Calu3 (cell line): ENCODE results near the gene SYT17. TPM values are rescaled to one million over a fixed set of nuclear protein-coding genes. Genes with fewer than 3 reads are reported as not detected.

Experiments
- BruUV-seq: library from RNA; stranded (reverse); fragments of 400-500 nt; replicated peaks from 2 replicates; lab custom pipeline; 2021; lab: Mats Ljungman, UMichigan
- CTCF ChIA-PET: fragments of 300-600 bp; sonication (Branson Sonifier 250); formaldehyde crosslinking; loops from one replicate; lab custom pipeline; 2022; ENCODE audit warnings: antibody characterized with exemption; lab: Charles Lee
- DNase-seq: peaks from one replicate; pipeline ENCODE4 v3.0.0; 2022
- H3K27ac Mint-ChIP-seq: one replicate; pipeline ENCODE4 v1.8.0; 2022; ENCODE audit warnings: mixed read lengths; ENCODE audit not compliant: unreplicated experiment
- H3K27me3 Mint-ChIP-seq: one replicate; pipeline ENCODE4 v1.8.0; 2022; ENCODE audit warnings: mixed read lengths; ENCODE audit not compliant: unreplicated experiment
- H3K36me3 Mint-ChIP-seq: one replicate; pipeline ENCODE4 v1.8.0; 2022; ENCODE audit warnings: mild to moderate bottlenecking, moderate library complexity, mixed read lengths; ENCODE audit not compliant: insufficient read depth, unreplicated experiment
- H3K4me1 Mint-ChIP-seq: one replicate; pipeline ENCODE4 v1.8.0; 2022; ENCODE audit warnings: mild to moderate bottlenecking, low read depth, mixed read lengths; ENCODE audit not compliant: unreplicated experiment
- H3K4me3 Mint-ChIP-seq: one replicate; pipeline ENCODE4 v1.8.0; 2022; ENCODE audit warnings: mild to moderate bottlenecking, low read depth, moderate library complexity, mixed read lengths; ENCODE audit not compliant: unreplicated experiment
- H3K9me3 Mint-ChIP-seq: one replicate; pipeline ENCODE4 v1.8.0; 2022; ENCODE audit warnings: low read depth, mixed read lengths; ENCODE audit not compliant: unreplicated experiment
- intact Hi-C: fragments of 100-400 bp; cut with micrococcal nuclease; formaldehyde crosslinking; loops from one replicate; pipeline ENCODE4 v1.10.0; 2022; ENCODE audit not compliant: unreplicated experiment
- total RNA-seq: library from RNA; stranded (reverse); gene quantifications from 2 replicates; pipeline ENCODE4 v1.2.3, GENCODE V29; 2022
- TF ChIP-seq, protein P1 (sequence below): fragments of 200-600 bp; IDR thresholded peaks from one replicate; pipeline ENCODE4 v1.8.0; 2022; ENCODE audit warnings: antibody characterized with exemption; ENCODE audit not compliant: unreplicated experiment

SYT17 gene
- total RNA-seq, 1 experiment from 2014 or later, result 10.6 TPM

DNA sequence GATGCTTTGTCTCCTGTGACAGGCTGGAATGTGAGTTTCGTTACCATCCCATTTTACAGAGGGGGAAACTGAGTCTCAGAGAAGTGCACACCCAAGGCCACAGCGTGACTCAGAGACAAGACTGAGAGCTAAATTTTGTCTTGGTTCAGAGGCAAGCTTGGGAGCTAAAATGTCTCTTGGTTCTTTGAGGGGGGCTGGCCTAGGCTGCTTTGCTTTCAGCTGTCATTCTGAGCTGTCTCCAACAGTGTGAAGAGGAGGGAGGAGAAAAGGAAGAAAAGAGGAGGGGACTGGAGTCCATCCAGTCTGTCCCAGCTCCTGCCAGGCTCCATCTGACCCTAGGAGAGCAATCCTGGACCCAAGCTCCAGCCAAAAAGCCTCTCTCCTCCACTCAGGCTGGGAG lies 117.4 kb downstream of the SYT17 start, which contains the start of gene CLEC19A:
TSS of gene CLEC19A (plus strand) at position 301 of the 400 bp plus-strand sequence. CDS start 121 bp downstream, outside the sequence.
- intact Hi-C loops, result no loop called here
- Mint-ChIP-seq H3K27ac (no peak within 1 kb of the TSS), H3K36me3 (no peaks in the 10 kb centered on the region), H3K4me1 (peaks cover 16% of the 10 kb centered on the region), H3K4me3 (no peak within 1 kb of the TSS), H3K27me3 (peaks cover 8% of the 10 kb centered on the region), H3K9me3 (peaks cover under 1% of the 10 kb centered on the region)
- TF ChIP-seq, protein P1, sequence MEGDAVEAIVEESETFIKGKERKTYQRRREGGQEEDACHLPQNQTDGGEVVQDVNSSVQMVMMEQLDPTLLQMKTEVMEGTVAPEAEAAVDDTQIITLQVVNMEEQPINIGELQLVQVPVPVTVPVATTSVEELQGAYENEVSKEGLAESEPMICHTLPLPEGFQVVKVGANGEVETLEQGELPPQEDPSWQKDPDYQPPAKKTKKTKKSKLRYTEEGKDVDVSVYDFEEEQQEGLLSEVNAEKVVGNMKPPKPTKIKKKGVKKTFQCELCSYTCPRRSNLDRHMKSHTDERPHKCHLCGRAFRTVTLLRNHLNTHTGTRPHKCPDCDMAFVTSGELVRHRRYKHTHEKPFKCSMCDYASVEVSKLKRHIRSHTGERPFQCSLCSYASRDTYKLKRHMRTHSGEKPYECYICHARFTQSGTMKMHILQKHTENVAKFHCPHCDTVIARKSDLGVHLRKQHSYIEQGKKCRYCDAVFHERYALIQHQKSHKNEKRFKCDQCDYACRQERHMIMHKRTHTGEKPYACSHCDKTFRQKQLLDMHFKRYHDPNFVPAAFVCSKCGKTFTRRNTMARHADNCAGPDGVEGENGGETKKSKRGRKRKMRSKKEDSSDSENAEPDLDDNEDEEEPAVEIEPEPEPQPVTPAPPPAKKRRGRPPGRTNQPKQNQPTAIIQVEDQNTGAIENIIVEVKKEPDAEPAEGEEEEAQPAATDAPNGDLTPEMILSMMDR, result no peak
- no peak for DNase-seq
- BruUV-seq, result no TSS peak
- CTCF ChIA-PET, result interaction anchor here (0.6 kb wide), 1 partner anchor 43 kb away, joined by 7 read pairs; no protein-coding TSS in a partner anchor

DNA sequence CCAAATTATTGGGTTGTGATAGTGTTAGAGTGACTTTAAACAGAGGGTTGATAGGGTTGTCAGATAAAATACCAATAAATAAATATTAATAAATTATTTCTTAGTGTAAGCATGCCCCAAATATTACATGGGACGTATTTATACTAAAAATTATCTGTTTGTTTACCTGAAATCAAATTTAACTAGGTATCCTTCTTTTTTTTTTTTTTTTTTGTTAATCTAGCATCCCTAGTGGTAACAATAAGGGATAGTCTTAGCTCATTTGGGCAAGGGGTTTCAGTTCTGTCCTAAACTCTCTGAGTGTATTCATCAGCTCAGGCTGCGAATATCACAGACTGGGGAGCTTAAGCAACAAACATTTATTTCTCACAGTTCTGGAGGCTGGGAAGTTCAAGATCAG lies 118.8 kb downstream of the SYT17 start:
- no peak for DNase-seq
- CTCF ChIA-PET, result interaction anchor here (0.6 kb wide), 1 partner anchor 298 kb away, joined by 3 read pairs; no protein-coding TSS in a partner anchor
- intact Hi-C loops, result no loop called here

DNA sequence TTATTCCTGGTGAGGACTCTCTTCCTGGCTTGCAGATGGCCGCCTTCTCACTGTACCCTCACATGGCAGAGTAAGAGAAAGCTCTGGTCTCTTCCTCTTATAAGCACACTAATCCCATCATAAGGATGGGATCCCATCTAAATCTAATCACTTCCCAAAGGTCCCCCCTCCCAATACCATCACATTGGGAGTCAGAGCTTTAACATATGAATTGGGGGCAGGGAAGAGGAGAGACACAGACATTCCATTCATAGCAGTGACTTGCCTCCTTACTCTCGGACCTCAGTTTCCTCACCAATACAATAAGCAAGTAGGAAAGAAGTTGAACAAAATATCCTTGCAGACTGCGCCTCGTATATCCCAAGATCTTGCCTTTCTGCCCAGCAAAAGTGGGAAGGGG lies 119.2 kb downstream of the SYT17 start:
- Mint-ChIP-seq H3K9me3 (no peaks in the 10 kb centered on the region), H3K27ac (no peak overlapping the region), H3K27me3 (peaks cover 14% of the 10 kb centered on the region), H3K4me1 (peaks cover 16% of the 10 kb centered on the region), H3K36me3 (no peaks in the 10 kb centered on the region), H3K4me3 (no peak overlapping the region)
- intact Hi-C loops, result no loop called here
- CTCF ChIA-PET, result no interaction called here
- BruUV-seq, result no TSS peak
- no peak for DNase-seq
- TF ChIP-seq, protein P1, result no peak

More for the DNA sequence above, 118.8 kb downstream of the SYT17 start:
- TF ChIP-seq, protein P1, result no peak
- no TSS peak for BruUV-seq
- Mint-ChIP-seq H3K9me3 (no peaks in the 10 kb centered on the region), H3K36me3 (no peaks in the 10 kb centered on the region), H3K4me3 (no peak overlapping the region), H3K27me3 (peaks cover 14% of the 10 kb centered on the region), H3K27ac (no peak overlapping the region), H3K4me1 (peaks cover 16% of the 10 kb centered on the region)

DNA sequence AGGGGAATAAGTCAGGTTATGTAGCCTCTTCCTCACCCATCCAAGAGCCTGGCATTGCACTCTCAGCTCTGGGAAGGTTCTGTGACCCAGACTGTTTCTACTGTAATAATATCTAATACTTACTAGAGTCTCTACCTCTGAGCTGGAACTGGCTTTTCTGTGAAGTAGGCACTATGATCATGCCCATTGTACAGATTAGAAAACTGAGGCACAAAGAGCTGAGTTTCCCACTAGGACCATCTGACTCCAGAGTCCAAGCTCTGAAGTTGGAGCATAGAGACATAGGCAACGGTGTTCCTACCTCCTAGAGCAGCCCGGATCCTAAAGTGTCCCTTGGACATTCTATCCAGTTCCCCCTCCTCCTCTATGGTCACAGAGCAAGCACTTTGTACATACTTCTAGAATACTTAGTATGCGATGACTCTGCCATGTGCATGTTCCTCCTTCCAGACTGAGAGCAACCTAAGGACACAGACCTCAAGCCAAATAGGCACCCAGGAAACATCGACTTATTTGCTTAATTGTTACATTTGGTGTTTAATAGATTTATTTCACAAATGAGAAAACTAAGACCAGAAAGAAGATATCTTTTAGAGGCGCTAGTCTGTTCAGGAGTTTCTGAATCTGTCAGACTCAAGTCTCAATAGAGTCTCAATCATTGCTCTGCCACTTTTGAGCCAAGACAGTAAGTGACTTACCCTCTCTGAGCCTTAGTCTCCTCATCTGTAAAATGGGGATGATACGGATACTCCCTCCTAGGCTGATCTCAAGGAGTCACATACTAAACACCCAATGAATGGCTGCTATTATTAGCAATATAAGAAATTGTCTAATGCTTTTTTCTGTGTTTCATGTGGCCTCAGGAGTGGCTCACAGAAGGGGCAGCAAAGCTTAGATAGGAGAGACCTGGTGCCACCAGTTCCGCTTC lies 121.1 kb downstream of the SYT17 start:
- TF ChIP-seq, protein P1, result no peak
- Mint-ChIP-seq H3K27me3 (peaks cover 14% of the 10 kb centered on the region), H3K4me3 (no peak overlapping the region), H3K4me1 (peaks cover 5% of the 10 kb centered on the region), H3K9me3 (no peaks in the 10 kb centered on the region), H3K36me3 (no peaks in the 10 kb centered on the region), H3K27ac (no peak overlapping the region)
- intact Hi-C loops, result no loop called here
- CTCF ChIA-PET, result interaction anchor here (0.6 kb wide), 1 partner anchor 25 kb away, joined by 3 read pairs; no protein-coding TSS in a partner anchor
- DNase-seq, result no peak
- BruUV-seq, result no TSS peak
